RWPE1 (cell line): ENCODE results near the gene CDH13.

Experiments used
- CTCF ChIA-PET: fragments of 350-600 bp; sonication (Branson Sonifier 250); formaldehyde crosslinking; extraction: SDS; loops from one replicate; lab custom pipeline; 2021; lab: Yijun Ruan, JAX
- POLR2A ChIA-PET: fragments of 400-600 bp; formaldehyde crosslinking; extraction: SDS; loops from one replicate; lab custom pipeline; 2020; ENCODE audit warnings: antibody characterized with exemption; ENCODE audit not compliant: low non-redundant PET; lab: Yijun Ruan, JAX
- DNase-seq: peaks from one replicate; pipeline ENCODE4 v3.0.0; 2012; ENCODE audit warnings: low spot score
- H3K27ac ChIP-seq: fragments of 450-650 bp; 2 replicates; pipeline ENCODE4 v1.5.1; 2017
- TF ChIP-seq, protein P1 (sequence below): fragments of 450-650 bp; conservative IDR thresholded peaks from 2 replicates; pipeline ENCODE4 v1.5.1; 2017; ENCODE audit warnings: low read depth, mild to moderate bottlenecking

CDH13 gene

GRCh38 chr16:82880346-82880745 lies 253.6 kb downstream of the CDH13 start:
- POLR2A ChIA-PET, result no interaction called here
- CTCF ChIA-PET, result no interaction called here
- H3K27ac ChIP-seq, result no peak overlapping the region
- no peak for DNase-seq
- TF ChIP-seq, protein P1, sequence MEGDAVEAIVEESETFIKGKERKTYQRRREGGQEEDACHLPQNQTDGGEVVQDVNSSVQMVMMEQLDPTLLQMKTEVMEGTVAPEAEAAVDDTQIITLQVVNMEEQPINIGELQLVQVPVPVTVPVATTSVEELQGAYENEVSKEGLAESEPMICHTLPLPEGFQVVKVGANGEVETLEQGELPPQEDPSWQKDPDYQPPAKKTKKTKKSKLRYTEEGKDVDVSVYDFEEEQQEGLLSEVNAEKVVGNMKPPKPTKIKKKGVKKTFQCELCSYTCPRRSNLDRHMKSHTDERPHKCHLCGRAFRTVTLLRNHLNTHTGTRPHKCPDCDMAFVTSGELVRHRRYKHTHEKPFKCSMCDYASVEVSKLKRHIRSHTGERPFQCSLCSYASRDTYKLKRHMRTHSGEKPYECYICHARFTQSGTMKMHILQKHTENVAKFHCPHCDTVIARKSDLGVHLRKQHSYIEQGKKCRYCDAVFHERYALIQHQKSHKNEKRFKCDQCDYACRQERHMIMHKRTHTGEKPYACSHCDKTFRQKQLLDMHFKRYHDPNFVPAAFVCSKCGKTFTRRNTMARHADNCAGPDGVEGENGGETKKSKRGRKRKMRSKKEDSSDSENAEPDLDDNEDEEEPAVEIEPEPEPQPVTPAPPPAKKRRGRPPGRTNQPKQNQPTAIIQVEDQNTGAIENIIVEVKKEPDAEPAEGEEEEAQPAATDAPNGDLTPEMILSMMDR, result no peak

DNA sequence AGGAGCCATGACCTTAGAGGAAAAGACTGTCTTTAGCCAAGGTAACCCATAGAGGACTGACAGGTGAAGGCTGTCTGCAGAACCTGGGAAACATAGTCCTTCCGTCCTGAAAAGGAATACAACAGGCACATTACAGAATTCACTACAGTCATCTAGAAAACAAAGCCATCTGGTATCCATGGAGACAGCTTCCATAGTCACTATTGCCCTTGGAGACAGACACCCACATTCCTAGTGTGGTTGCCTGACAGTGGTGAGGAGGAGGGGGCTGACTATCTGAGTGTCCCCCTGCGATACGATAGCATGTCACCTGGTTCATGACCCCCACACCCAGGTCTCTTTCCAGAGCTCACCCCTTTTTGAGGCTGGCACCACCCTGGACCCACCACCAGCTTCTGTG lies 254.7 kb downstream of the CDH13 start:
- no peak for DNase-seq
- ChIA-PET POLR2A (no interaction called here), CTCF (no interaction called here)
- no peak overlapping the region for H3K27ac ChIP-seq
- TF ChIP-seq, protein P1, result no peak

DNA sequence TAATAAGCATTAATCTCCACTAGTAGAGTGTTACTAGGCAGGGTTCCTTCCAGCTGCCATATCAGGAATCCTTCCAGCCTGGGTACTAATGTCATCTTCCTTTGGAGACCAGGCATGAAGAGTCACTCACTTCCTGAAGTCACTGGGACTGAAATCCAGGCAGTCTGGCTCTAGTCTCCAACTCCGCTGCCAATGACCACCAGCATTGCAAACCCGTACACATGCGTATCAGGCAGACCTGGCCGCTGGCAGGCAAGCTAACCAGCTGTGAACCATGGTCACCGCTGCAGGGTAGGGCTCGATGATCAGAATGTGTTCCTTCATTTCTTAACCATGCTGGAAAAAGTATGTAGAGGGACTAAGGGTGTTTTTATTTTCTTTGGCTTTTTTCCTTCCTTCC lies 255.5 kb downstream of the CDH13 start:
- H3K27ac ChIP-seq, result no peak overlapping the region
- ChIA-PET CTCF (no interaction called here), POLR2A (no interaction called here)
- no peak for DNase-seq
- TF ChIP-seq, protein P1, result no peak

DNA sequence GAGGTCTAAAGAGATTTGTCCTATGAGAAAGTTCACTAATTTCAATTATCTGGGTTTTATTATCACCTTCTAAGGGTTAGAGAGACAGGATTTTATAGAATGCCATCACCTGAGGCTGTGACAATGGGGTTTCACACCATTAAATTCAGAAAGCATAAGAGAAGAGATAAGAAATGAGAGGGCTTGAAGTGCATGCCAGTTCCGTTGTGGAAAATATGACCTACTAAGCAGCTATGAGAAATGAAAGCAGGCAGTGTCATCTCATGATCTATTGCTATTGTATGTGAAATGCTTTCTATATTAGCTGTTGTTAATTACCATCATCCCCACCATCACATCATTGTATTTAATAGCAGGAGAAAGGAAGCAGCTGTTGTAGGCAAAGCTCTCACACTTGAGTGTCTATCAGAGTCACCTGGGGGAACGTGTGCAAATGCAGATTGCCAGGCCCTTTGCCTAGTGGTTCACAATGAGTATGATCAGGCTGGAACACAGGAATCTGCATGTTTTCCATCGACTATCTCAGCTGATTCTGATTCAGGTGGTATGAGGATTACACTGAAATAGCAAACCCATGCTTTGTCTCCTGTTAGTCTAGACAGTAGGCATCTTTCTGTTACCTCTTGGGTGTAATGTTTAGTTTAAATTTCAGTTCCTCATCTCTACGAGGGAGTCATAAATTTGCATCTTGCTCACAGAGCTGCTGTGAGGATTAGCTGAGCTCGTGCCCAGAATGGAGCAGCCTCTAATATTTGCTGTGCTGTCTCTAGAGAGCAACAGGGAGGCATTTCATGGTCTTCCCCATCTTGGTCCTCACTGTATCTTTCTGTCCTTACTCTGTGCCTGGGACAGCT lies 256.4 kb downstream of the CDH13 start:
- TF ChIP-seq, protein P1, result no peak
- CTCF ChIA-PET, result no interaction called here
- DNase-seq, result no peak
- no peak overlapping the region for H3K27ac ChIP-seq
- POLR2A ChIA-PET, result no interaction called here

DNA sequence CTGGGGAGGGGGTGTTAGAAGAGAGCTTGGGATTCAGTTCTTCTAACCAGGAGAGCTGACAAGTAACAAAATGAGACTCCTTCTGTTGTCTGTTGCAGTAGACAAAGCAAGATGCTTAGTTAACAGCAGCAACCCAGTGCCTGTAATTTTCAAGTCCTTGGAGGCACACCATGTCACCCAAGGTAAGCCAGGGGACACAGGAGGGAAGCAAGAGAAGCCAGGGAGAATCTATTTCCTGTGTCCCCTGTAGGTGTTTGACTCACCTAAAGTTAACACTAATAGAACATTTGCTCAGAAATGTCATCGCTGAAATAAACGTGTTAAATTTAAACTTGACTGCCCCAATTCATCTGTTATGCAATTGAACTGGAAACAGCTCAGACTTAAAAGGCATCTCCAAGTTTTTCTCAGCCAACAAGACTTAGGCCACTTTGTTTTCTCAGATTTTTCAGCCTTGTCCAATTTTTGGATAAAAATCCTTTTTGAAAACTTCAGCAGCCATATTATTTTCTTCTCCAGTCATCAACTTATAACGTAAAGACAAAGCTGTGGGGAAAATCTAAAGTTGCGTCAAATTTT lies 257.6 kb downstream of the CDH13 start:
- H3K27ac ChIP-seq, result no peak overlapping the region
- ChIA-PET POLR2A (no interaction called here), CTCF (no interaction called here)
- TF ChIP-seq, protein P1, result no peak
- no peak for DNase-seq

- CTCF ChIA-PET, result interaction anchor here (0.6 to 0.8 kb wide), 2 partner anchors 30 to 780 kb away, joined by 3 read pairs; no protein-coding TSS in a partner anchor
- POLR2A ChIA-PET, result no interaction called here
- no peak overlapping the region for H3K27ac ChIP-seq
- TF ChIP-seq, protein P1, result no peak
- no peak for DNase-seq
These were observed 259.4 kb downstream of the CDH13 start for GRCh38 chr16:82886146-82886545.
